ENCODE results near the gene WDR17.
A peak's percentile ranks its signal among the peaks of the same experiment; 100 is the strongest.

The WDR17 gene

DNA sequence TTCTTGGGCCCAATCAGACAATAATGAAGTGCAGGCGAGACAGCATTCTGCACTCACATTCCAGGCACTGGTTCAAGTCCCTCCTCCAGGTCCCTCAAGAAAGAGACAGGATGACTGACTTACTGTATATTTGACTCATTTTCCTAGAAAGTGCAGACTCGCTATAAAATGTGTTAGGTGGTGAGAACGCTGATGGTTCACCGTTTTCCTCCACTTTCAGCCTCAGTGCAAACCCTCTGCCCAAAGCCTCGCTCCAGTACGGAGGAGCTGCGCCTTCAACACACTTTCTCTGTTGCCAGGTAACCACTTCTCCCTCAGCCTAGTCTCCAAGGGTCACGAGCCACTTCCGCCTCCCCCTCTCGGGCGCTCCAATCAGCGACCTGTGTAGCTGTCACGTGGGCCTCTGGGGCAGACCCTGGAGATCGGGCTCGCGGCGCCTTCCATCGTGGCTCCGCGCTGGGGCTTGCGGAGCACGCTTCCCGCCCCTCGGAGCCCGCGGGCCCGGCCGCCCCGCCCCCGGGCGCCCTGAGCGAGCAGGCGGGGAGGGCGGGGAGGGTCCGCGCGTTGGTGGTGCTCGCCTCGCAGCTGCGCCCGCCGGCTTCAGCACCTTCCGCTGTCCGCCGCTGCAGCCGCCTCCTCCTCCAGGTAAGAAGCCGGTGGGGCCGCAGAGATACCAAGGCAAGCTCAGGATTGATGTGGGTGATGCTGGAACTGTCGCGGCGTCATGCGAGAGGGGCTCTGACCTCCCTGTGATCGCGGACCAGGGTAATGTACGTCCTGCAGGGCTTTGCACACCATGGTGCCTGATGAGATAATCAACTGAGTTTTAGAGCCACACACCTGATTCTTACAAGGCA, at the start of gene WDR17:
TSS of gene WDR17 (plus strand) at position 407 of the 857 bp plus-strand sequence. CDS start 45,740 bp downstream, outside the sequence.
- H3K4me2 ChIP-seq (ENCODE audit: low read length): peak within 1 kb of the TSS; percentile 85
- H3K9me3 ChIP-seq (ENCODE audit: control insufficient read depth, low read length): no peaks in the 10 kb centered on the region
- H3K36me3 ChIP-seq (ENCODE audit: control insufficient read depth, insufficient read depth, low read length): no peaks in the 10 kb centered on the region
- peak within 1 kb of the TSS; percentile 95 for H2AFZ ChIP-seq
- TF ChIP-seq, protein P1, sequence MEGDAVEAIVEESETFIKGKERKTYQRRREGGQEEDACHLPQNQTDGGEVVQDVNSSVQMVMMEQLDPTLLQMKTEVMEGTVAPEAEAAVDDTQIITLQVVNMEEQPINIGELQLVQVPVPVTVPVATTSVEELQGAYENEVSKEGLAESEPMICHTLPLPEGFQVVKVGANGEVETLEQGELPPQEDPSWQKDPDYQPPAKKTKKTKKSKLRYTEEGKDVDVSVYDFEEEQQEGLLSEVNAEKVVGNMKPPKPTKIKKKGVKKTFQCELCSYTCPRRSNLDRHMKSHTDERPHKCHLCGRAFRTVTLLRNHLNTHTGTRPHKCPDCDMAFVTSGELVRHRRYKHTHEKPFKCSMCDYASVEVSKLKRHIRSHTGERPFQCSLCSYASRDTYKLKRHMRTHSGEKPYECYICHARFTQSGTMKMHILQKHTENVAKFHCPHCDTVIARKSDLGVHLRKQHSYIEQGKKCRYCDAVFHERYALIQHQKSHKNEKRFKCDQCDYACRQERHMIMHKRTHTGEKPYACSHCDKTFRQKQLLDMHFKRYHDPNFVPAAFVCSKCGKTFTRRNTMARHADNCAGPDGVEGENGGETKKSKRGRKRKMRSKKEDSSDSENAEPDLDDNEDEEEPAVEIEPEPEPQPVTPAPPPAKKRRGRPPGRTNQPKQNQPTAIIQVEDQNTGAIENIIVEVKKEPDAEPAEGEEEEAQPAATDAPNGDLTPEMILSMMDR (IDR thresholded peaks at IDR 0.05): no peak
- H3K9ac ChIP-seq: no peak within 1 kb of the TSS
- H3K27me3 ChIP-seq (ENCODE audit: control insufficient read depth, insufficient read depth, low read length): no peaks in the 10 kb centered on the region
- H3K27ac ChIP-seq: peak within 1 kb of the TSS; percentile 65
- peak within 1 kb of the TSS; percentile 66 for H3K4me3 ChIP-seq (ENCODE audit: low read depth, low read length)
- H3K79me2 ChIP-seq: no peaks in the 10 kb centered on the region
- no peaks in the 10 kb centered on the region for H3K4me1 ChIP-seq

DNA sequence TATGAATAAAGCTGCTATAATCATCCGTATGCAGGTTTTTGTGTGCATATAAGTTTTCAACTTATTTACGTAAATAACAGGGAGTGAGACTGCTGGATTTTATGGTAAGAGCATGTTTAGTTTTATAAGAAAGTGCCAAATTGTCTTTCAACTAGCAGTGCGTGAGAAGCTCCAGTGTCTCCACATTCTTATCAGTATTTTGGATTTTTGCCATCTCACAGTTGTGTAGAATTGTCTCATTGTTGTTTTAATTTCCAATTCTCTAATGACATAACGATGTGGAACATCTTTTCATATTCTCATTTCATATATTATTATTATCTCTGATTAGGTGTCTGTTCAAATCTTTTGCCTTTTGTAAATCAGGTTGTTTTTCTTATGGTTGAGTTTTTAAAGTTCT, 49.0 kb upstream of the WDR17 start:
- H3K4me1 ChIP-seq: no peaks in the 10 kb centered on the region
- no peaks in the 10 kb centered on the region for H3K79me2 ChIP-seq
- no peak overlapping the region for H2AFZ ChIP-seq
- TF ChIP-seq, protein P1 (IDR thresholded peaks at IDR 0.05): no peak
- no peak overlapping the region for H3K4me2 ChIP-seq (ENCODE audit: low read length)
- no peaks in the 10 kb centered on the region for H3K36me3 ChIP-seq (ENCODE audit: control insufficient read depth, insufficient read depth, low read length)
- H3K27me3 ChIP-seq (ENCODE audit: control insufficient read depth, insufficient read depth, low read length): no peaks in the 10 kb centered on the region
- H3K9me3 ChIP-seq (ENCODE audit: control insufficient read depth, low read length): no peaks in the 10 kb centered on the region
- no peak overlapping the region for H3K4me3 ChIP-seq (ENCODE audit: low read depth, low read length)
- H3K9ac ChIP-seq: no peak overlapping the region
- no peak overlapping the region for H3K27ac ChIP-seq

DNA sequence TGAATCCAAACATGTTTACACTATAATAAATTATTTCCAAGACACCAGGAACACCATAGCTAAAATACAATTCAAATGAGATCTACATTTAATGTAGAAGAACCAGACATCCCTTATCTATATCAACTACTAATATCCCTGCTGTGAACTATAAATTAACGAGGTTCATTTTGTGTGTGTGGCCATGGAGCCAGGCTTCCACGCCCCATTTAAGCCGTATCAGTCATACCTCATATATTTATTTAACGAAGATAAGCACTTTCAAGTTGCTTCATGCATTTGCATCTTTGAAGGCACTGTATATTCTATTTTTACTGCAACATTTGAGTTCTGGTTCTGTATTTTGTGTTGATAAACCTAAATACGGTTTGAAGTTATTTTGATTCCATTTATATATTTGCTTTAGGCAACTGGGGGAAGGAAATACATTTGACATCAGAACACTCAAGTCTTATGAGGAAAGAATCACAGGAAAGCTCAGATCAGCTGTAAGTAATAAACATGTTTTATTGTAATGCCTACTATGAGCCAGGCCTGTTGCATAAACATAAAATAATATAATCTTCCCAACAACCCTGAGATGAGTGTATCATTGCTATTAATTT, 45.1 kb upstream of the WDR17 start:
- Histone ChIP-seq H3K9me3 (ENCODE audit: control insufficient read depth, low read length) (no peaks in the 10 kb centered on the region), H2AFZ (no peak overlapping the region), H3K4me3 (ENCODE audit: low read depth, low read length) (no peak overlapping the region), H3K79me2 (no peaks in the 10 kb centered on the region), H3K27me3 (ENCODE audit: control insufficient read depth, insufficient read depth, low read length) (no peaks in the 10 kb centered on the region), H3K27ac (no peak overlapping the region), H3K4me2 (ENCODE audit: low read length) (no peak overlapping the region), H3K9ac (no peak overlapping the region), H3K4me1 (no peaks in the 10 kb centered on the region), H3K36me3 (ENCODE audit: control insufficient read depth, insufficient read depth, low read length) (no peaks in the 10 kb centered on the region)
- TF ChIP-seq, protein P1 (IDR thresholded peaks at IDR 0.05): no peak

- no peak overlapping the region for H3K4me3 ChIP-seq (ENCODE audit: low read depth, low read length)
- H3K79me2 ChIP-seq: no peaks in the 10 kb centered on the region
- no peak overlapping the region for H2AFZ ChIP-seq
- no peaks in the 10 kb centered on the region for H3K36me3 ChIP-seq (ENCODE audit: control insufficient read depth, insufficient read depth, low read length)
- TF ChIP-seq, protein P1 (IDR thresholded peaks at IDR 0.05): no peak
- no peak overlapping the region for H3K4me2 ChIP-seq (ENCODE audit: low read length)
- H3K4me1 ChIP-seq: no peaks in the 10 kb centered on the region
- no peaks in the 10 kb centered on the region for H3K27me3 ChIP-seq (ENCODE audit: control insufficient read depth, insufficient read depth, low read length)
- no peaks in the 10 kb centered on the region for H3K9me3 ChIP-seq (ENCODE audit: control insufficient read depth, low read length)
- no peak overlapping the region for H3K9ac ChIP-seq
- no peak overlapping the region for H3K27ac ChIP-seq
These were observed 35.2 kb upstream of the WDR17 start for GRCh38 chr4:176030391-176030790.
